Forelimb muscle (tissue), 1 donor: ENCODE results near the gene RAB18. TPM values are rescaled to one million over a fixed set of nuclear protein-coding genes. Genes with fewer than 3 reads are reported as not detected.
"Not testable (repeated sequence)": the region's sequence is repeated elsewhere in the genome, so short reads cannot be mapped to it uniquely, and the experiment has no call there.

Experiments
- DNase-seq: peaks from one replicate; pipeline ENCODE4 v3.0.0-alpha.2; 2013; ENCODE audit warnings: low read depth
- polyA plus RNA-seq: library from polyadenylated mRNA; unstranded; fragments of 120-200 nt; gene quantifications from one replicate; pipeline ENCODE4 v1.2.1, GENCODE V29; 2013; ENCODE audit not compliant: insufficient read length

RAB18 gene
- polyA plus RNA-seq, 1 donor, result 93.9 TPM

- no peak for DNase-seq
Observed at GRCh38 chr10:27504808-27505460, 830 bp downstream of the RAB18 start.

GRCh38 chr10:27505537-27505936 lies 1.4 kb downstream of the RAB18 start:
- not testable (repeated sequence) for DNase-seq

- no peak for DNase-seq
Observed at GRCh38 chr10:27506280-27506679, 2.2 kb downstream of the RAB18 start.

- DNase-seq, result no peak
Observed at GRCh38 chr10:27512548-27512947, 8.4 kb downstream of the RAB18 start.

GRCh38 chr10:27513451-27514191 lies 9.5 kb downstream of the RAB18 start:
- DNase-seq, result no peak

- DNase-seq, result no peak
Observed at GRCh38 chr10:27514243-27514642, 10.1 kb downstream of the RAB18 start.

- DNase-seq, result no peak
Observed at GRCh38 chr10:27518261-27518660, 14.2 kb downstream of the RAB18 start.

- no peak for DNase-seq
Observed at GRCh38 chr10:27525819-27526218, 21.7 kb downstream of the RAB18 start.

- no peak for DNase-seq
Observed at GRCh38 chr10:27526242-27526641, 22.1 kb downstream of the RAB18 start.

- DNase-seq, result no peak
Observed at GRCh38 chr10:27527666-27528295, 23.7 kb downstream of the RAB18 start.

- no peak for DNase-seq
Observed at GRCh38 chr10:27529010-27529783, 25.1 kb downstream of the RAB18 start.

- DNase-seq, result no peak
Observed at GRCh38 chr10:27530477-27530876, 26.4 kb downstream of the RAB18 start.

GRCh38 chr10:27531336-27531847 lies 27.3 kb downstream of the RAB18 start:
- DNase-seq, result no peak

GRCh38 chr10:27534161-27534700 lies 30.1 kb downstream of the RAB18 start:
- no peak for DNase-seq

- DNase-seq, result no peak
Observed at GRCh38 chr10:27535317-27535716, 31.2 kb downstream of the RAB18 start.

GRCh38 chr10:27536437-27536836 lies 32.3 kb downstream of the RAB18 start:
- DNase-seq, result no peak

GRCh38 chr10:27537166-27537565 lies 33.1 kb downstream of the RAB18 start:
- no peak for DNase-seq

GRCh38 chr10:27537787-27538186 lies 33.7 kb downstream of the RAB18 start:
- DNase-seq, result no peak

- no peak for DNase-seq
Observed at GRCh38 chr10:27540672-27541071, 36.6 kb downstream of the RAB18 start.

- no peak for DNase-seq
Observed at GRCh38 chr10:27541796-27542729, 38.0 kb downstream of the RAB18 start.

- no peak for DNase-seq
Observed at GRCh38 chr10:27542812-27543211, 38.7 kb downstream of the RAB18 start.
